PC-9 (cell line): ENCODE measurements around the gene LURAP1L.

Source experiments
- CTCF ChIP-seq: fragments of 200-600 bp; sonication (generic); conservative IDR thresholded peaks from 2 replicates; pipeline ENCODE4 v1.6.1; 2017; ENCODE audit warnings: mixed run types, antibody characterized with exemption, mild to moderate bottlenecking, moderate library complexity
- EZH2 ChIP-seq: fragments of 200-600 bp; sonication (generic); IDR thresholded peaks from 2 replicates; pipeline ENCODE4 v1.8.0; 2017; ENCODE audit warnings: antibody characterized with exemption, low read depth

GRCh38 chr9:12860998-12861397 lies 86.2 kb downstream of the LURAP1L start:
- TF ChIP-seq EZH2 (no peak), CTCF (no peak)
